HUES48 (cell line): ENCODE results near the gene USP24.
A peak's percentile ranks its signal among the peaks of the same experiment; 100 is the strongest.

Source experiments
- H3K27ac ChIP-seq: one replicate; pipeline ENCODE4 v1.7.0; 2013; ENCODE audit warnings: low read depth, low read length, inconsistent platforms
- H3K27me3 ChIP-seq: 2 replicates; pipeline ENCODE4 v1.6.1; 2013; ENCODE audit warnings: mild to moderate bottlenecking, low read length; ENCODE audit not compliant: control insufficient read depth, insufficient read depth
- H3K36me3 ChIP-seq: 2 replicates; pipeline ENCODE4 v1.6.1; 2013; ENCODE audit warnings: low read length; ENCODE audit not compliant: control insufficient read depth, insufficient read depth
- H3K4me1 ChIP-seq: 2 replicates; pipeline ENCODE4 v1.6.1; 2013; ENCODE audit warnings: mild to moderate bottlenecking, low read length; ENCODE audit not compliant: control insufficient read depth, insufficient read depth
- H3K4me3 ChIP-seq: 2 replicates; pipeline ENCODE4 v1.5.1; 2013; ENCODE audit warnings: mild to moderate bottlenecking, low read depth, low read length
- H3K9ac ChIP-seq: 2 replicates; pipeline ENCODE4 v1.6.1; 2013; ENCODE audit warnings: mild to moderate bottlenecking, low read depth, low read length, moderate library complexity
- H3K9me3 ChIP-seq: 2 replicates; pipeline ENCODE4 v1.6.1; 2013; ENCODE audit warnings: low read length; ENCODE audit not compliant: control insufficient read depth, insufficient read depth

Gene USP24

GRCh38 chr1:55225228-55225627 lies 10.1 kb upstream of the USP24 start:
- Histone ChIP-seq H3K36me3 (no peaks in the 10 kb centered on the region), H3K4me3 (no peak overlapping the region), H3K4me1 (peaks cover 8% of the 10 kb centered on the region; the same call in 1 of the 2 replicates), H3K27me3 (no peaks in the 10 kb centered on the region), H3K9me3 (0 out of 2 replicates have a peak, but pooled peaks cover 3% of the 10 kb centered on the region), H3K9ac (no peak overlapping the region), H3K27ac (peak overlapping the region; percentile 57)

GRCh38 chr1:55224729-55225128 lies 9.6 kb upstream of the USP24 start:
- no peak overlapping the region for H3K9ac ChIP-seq
- 0 out of 2 replicates have a peak, but pooled peaks cover 3% of the 10 kb centered on the region for H3K9me3 ChIP-seq
- H3K36me3 ChIP-seq, result no peaks in the 10 kb centered on the region
- no peaks in the 10 kb centered on the region for H3K27me3 ChIP-seq
- peak overlapping the region; percentile 57 for H3K27ac ChIP-seq
- H3K4me3 ChIP-seq, result no peak overlapping the region
- peaks cover 8% of the 10 kb centered on the region; the same call in 1 of the 2 replicates for H3K4me1 ChIP-seq

GRCh38 chr1:55222152-55222551 lies 7.0 kb upstream of the USP24 start:
- Histone ChIP-seq H3K27me3 (no peaks in the 10 kb centered on the region), H3K4me1 (peaks cover 12% of the 10 kb centered on the region; the same call in 1 of the 2 replicates), H3K9ac (no peak overlapping the region), H3K4me3 (no peak overlapping the region), H3K27ac (no peak overlapping the region), H3K9me3 (no peaks in the 10 kb centered on the region), H3K36me3 (no peaks in the 10 kb centered on the region)

- Histone ChIP-seq H3K4me3 (no peak overlapping the region), H3K36me3 (no peaks in the 10 kb centered on the region), H3K9me3 (no peaks in the 10 kb centered on the region), H3K27ac (no peak overlapping the region), H3K9ac (no peak overlapping the region), H3K4me1 (peaks cover 29% of the 10 kb centered on the region), H3K27me3 (peaks cover 12% of the 10 kb centered on the region)
Measured at GRCh38 chr1:55217226-55217986, 2.2 kb upstream of the USP24 start.

- Histone ChIP-seq H3K9me3 (no peaks in the 10 kb centered on the region), H3K4me3 (peak overlapping the region; percentile 86), H3K4me1 (peaks cover 38% of the 10 kb centered on the region), H3K36me3 (no peaks in the 10 kb centered on the region), H3K27ac (peak overlapping the region; percentile 97), H3K9ac (peak overlapping the region; percentile 97), H3K27me3 (peaks cover 12% of the 10 kb centered on the region)
Measured at GRCh38 chr1:55216096-55216495, 932 bp upstream of the USP24 start.

- H3K9me3 ChIP-seq, result no peaks in the 10 kb centered on the region
- peak overlapping the region; percentile 97 for H3K9ac ChIP-seq
- H3K4me3 ChIP-seq, result peak overlapping the region; percentile 86
- H3K4me1 ChIP-seq, result peaks cover 41% of the 10 kb centered on the region
- H3K36me3 ChIP-seq, result no peaks in the 10 kb centered on the region
- peak overlapping the region; percentile 97 for H3K27ac ChIP-seq
- H3K27me3 ChIP-seq, result peaks cover 12% of the 10 kb centered on the region
Measured at GRCh38 chr1:55214934-55215193, 300 bp downstream of the USP24 start.

- H3K9me3 ChIP-seq, result no peaks in the 10 kb centered on the region
- peak overlapping the region; percentile 97 for H3K27ac ChIP-seq
- peaks cover 12% of the 10 kb centered on the region for H3K27me3 ChIP-seq
- peak overlapping the region; percentile 86 for H3K4me3 ChIP-seq
- H3K36me3 ChIP-seq, result no peaks in the 10 kb centered on the region
- H3K9ac ChIP-seq, result peak overlapping the region; percentile 97
- H3K4me1 ChIP-seq, result peaks cover 46% of the 10 kb centered on the region
Measured at GRCh38 chr1:55214212-55214933, 791 bp downstream of the USP24 start.

- Histone ChIP-seq H3K27me3 (peaks cover 12% of the 10 kb centered on the region), H3K36me3 (no peaks in the 10 kb centered on the region), H3K27ac (peak overlapping the region; percentile 97), H3K9ac (peak overlapping the region; percentile 97; the same call in 1 of the 2 replicates), H3K4me3 (peak overlapping the region; percentile 86), H3K9me3 (no peaks in the 10 kb centered on the region), H3K4me1 (peaks cover 47% of the 10 kb centered on the region)
Measured at GRCh38 chr1:55213885-55214211, 1.3 kb downstream of the USP24 start.

GRCh38 chr1:55213151-55213884 lies 1.8 kb downstream of the USP24 start:
- no peak overlapping the region for H3K27ac ChIP-seq
- no peaks in the 10 kb centered on the region for H3K36me3 ChIP-seq
- H3K9me3 ChIP-seq, result no peaks in the 10 kb centered on the region
- peaks cover 47% of the 10 kb centered on the region for H3K4me1 ChIP-seq
- H3K4me3 ChIP-seq, result peak overlapping the region; percentile 86
- H3K9ac ChIP-seq, result no peak overlapping the region
- H3K27me3 ChIP-seq, result peaks cover 12% of the 10 kb centered on the region

- Histone ChIP-seq H3K36me3 (no peaks in the 10 kb centered on the region), H3K9me3 (no peaks in the 10 kb centered on the region), H3K27me3 (peaks cover 12% of the 10 kb centered on the region), H3K4me3 (peak overlapping the region; percentile 86), H3K27ac (no peak overlapping the region), H3K9ac (no peak overlapping the region), H3K4me1 (peaks cover 43% of the 10 kb centered on the region)
Measured at GRCh38 chr1:55212349-55213150, 2.6 kb downstream of the USP24 start.
